Activated naive CD8-positive, alpha-beta T cell treated with anti-CD3 and anti-CD28 coated beads, Interleukin-2, amount 50 U/mL, for 16 hours (primary cell): Measurements from ENCODE around the gene TPP1.

ENCODE experiments used
- DNase-seq: peaks from one replicate; pipeline ENCODE4 v3.0.0-alpha.2; 2020; ENCODE audit warnings: low read depth, low spot score

The TPP1 gene

GRCh38 chr11:6627762-6628241, 8.6 kb upstream of the TPP1 start:
- no peak for DNase-seq

GRCh38 chr11:6626971-6627761, 7.9 kb upstream of the TPP1 start:
- no peak for DNase-seq

GRCh38 chr11:6625832-6626420, 6.7 kb upstream of the TPP1 start:
- no peak for DNase-seq

DNA sequence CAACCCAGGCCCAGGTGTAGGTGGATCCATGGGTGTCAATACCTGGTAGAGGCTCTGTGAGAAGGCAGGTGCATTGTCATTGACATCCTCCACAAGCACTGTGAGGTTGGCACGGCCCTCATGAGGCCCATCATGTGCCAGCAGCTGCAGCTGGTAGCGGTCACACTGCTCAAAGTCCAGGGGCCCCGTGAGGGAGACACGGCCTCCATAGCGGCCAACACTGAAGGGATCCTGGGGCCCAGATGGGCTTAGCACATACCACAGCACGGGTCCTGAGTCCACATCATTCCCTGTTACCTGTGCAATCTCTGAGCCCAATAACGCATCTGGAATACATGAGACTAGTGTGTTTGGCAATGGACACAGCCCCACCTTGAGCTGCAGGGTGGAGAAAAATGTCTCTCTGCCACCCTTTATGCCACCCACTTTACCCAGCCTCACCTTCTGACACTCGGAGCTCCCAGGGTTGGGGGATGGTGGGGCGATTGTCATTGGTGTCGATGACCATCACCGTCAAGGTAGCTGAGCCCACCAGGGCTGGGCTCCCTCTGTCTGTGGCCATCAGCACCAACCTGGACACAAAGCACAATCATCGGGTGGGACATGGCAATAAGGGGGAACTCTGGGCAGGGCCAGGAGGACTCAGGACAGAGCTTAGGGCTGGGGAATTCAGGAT, 6.1 kb upstream of the TPP1 start:
- no peak for DNase-seq

DNA sequence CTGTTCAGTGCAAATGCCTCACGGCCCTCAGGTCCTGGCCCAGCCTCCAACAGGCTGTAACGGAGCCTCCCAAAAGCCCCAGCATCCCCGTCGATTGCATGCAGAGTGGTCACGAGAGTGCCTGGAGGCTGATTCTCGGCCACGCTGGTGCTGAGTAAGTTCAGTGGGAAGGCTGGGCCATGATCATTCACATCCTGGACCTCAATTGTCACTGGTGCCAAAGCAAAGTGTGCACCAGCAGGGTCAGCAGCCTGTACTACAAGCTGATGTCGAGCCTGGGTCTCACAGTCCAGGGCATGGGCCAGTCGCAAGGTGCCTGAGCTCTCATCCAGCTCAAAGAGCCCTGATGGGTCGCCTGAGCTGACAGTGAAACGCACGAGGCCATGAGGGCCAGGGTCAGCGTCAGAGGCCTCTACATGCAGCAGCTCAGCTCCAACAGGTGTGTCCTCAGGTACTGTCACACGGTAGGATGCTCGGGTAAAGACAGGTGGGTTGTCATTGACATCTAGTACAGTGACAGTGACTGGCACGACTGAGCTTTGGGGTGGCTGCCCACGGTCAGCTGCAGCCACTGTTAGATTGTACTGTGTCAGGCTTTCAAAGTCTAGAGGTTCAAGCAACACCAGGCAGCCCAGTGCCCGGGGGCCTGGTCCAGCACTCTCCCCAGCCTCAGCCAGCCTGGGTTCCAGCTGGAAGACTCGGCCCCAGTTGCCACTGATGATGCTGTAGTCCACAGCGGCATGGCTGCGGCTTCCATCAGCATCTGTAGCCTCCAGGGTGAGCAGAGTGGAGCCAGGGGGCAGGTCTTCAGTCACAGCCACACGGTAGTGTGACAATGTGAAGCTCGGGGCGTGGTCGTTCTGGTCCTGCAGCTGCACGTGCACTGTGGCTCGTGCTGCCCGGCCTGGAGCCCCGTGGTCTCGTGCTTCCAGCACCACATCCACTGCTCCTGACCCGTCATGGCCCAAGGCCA, 4.5 kb upstream of the TPP1 start:
- no peak for DNase-seq

DNA sequence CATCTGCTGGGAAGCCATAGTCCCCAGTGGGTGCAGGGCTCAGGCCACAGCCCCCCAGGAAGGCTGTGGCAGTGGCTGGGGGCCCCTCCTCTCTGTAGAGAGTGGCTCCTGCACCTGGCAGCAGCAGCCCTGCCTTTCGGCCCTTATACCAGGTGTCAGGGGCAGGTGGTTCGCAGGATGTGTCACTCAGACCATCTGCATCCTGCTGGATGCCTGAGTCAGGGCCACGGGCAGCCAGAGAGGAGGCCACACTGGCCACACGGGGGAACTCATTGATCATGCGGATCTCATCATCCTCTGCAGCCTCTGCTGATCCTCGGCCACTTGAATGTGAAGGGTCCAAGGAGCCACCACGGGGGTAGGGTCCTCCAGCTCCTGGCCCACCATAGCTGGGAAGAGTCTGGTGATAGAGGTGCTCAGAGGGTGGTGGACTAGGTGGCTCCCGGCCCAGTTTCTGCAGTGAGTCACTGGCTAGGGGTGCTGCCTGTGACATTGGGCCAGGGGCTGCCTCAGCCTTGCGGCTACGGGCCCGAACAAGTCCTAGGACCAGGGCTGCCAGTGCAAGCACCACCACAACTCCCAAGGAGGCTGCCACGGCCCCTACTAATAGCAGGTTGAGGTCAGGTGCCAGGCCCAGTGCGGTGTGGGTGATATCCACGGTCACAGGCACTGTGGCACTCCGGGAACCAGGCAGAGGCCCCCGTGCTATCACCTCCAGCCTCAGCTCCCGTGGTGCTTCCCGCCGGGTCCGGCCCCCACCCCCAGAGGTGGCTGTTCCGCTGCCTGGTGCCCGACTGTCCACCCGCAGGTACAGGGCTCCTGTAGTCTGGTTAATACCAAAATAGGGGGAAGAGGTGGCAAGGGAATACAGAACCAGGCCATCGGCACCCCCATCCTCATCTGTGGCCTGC, 3.3 kb upstream of the TPP1 start:
- no peak for DNase-seq

GRCh38 chr11:6621711-6622211, 2.5 kb upstream of the TPP1 start:
- no peak for DNase-seq

DNA sequence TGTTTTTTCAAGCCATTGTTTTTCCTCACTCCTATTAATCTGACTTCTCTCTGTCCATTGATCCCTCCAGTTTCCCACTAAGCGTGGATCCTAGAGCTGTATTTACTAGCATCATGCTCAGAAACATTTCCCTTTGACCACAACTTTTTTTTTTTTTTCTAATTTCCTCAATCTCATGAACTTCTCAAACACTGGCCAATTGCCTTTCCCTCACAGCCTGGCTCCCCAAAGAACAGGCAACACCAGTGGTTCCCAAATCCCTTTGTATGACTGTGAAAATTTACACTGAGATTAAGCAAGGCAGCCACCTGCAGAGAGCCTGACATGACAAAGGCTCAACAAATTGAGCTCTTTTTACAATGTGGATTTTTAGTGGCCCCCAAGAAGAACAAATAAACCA, 1.4 kb upstream of the TPP1 start:
- no peak for DNase-seq

- peak; percentile 9 for DNase-seq
These were observed 862 bp downstream of the TPP1 start for GRCh38 chr11:6618117-6619003.

DNA sequence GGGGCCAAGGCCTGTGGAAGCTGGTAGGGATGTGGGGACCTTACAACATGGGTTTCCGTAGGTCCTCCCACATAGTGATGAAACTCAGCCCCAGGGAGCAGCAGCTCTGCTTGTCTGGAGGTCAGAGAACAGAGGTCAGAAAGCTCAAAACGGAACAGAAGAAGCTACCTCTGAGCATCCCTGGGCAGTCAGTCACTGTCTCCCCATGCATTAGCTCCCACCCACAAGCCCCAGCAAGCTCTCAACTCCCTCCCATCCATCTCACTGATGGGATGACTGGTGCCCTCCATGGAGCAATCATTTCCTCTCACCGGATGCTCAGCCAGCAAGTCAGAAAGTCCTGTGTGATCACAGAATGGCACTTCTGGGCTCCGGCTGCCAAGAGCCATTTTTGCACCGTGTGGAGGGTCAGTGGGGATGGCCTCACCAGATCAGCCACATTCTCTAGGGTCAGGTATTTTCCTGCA, 1.9 kb downstream of the TPP1 start:
- no peak for DNase-seq

DNA sequence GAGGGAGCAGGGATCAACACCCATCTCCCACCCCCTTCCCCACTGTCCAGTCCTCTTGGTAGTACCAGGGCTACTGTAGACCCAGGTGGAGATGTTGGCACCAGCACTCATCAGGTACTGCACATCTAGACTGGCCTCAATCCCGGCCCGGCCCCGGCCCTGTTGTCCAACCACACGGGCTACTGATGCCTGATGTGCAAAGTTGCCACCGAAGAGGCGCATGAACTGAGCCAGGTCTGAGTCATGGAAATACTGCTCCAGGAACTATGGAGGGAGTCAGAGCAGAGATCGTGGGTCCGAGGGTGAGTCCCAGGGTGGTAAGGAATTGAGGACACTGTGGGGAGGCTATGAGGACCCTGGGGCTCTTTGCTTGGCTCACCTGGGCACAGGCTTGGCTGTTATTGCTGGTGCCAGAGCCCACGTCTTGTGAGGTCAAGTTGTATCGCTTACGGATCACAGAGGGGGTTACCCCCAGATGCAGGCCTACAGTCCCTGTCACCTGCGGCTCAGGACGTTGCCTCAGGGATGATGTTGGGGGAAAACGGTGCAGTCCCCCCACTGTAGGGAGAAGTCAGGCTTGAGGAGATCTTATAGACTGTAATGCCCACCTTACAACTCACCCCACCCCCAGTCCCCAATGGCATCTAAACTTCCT, 2.5 kb downstream of the TPP1 start:
- DNase-seq, result no peak

GRCh38 chr11:6615882-6616585, 3.2 kb downstream of the TPP1 start:
- no peak for DNase-seq

DNA sequence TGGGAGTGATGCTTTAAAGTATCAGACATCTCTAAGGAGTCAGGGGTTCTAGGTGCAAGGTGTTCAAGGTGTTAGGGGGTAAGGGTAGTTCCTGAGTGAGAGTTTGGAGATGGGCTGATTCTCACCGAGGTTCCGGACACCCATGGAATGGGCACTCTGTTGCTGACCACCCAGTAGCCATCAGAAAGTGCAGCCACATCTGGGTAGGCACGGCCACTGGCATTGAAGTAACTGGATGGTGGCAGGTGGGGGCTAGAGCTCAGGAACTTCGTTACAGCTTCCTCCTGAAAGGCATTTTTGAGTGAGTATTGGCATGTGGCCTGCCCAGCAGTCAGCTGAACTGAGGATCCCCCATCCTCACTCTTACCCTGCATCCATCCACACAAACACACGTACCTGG, 4.2 kb downstream of the TPP1 start:
- no peak for DNase-seq

GRCh38 chr11:6614446-6614845, 4.8 kb downstream of the TPP1 start:
- no peak for DNase-seq

GRCh38 chr11:6613496-6613895, 5.7 kb downstream of the TPP1 start:
- no peak for DNase-seq

DNA sequence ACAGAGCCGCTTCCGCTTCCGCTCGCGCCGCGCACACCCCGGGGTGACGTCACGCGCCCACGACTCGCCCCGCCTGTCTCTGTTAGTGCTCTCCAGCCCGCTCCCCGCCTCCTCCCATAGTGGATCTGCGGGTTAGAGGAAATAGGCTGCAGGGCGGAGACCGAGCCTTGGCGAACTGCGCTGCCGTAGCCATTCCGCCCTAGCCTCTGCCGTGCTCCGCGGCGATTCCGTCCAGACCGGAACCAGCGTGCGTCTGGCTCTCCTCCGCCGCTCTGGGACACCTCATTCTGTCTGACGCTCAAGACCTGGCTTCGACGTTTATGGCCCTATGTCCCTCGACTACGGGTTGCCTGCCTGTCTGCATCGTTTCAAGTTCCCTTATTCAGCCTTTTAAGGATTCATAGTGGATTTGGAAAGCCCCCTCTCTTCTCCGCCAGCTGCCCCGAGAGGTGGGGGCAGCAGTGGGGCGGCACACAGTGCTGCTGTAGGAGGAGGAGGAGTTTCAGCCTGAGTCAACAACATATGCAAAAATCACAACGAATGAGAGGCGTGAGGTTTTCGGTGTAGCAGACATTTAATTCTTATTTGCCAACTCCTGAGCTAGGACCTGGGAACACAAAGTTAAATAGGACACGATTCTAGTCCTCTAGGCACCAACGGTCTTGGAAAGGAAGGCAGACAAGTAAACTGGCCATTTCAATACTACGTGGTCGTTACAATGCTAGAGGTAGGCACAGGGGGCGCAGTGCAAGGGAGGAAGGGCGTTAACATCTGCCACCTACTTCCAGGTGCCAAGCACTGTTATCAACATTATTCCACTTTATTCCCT, 6.8 kb downstream of the TPP1 start, which contains the start of gene TAF10:
TSS of gene TAF10 (minus strand) at position 4 of the 829 bp plus-strand sequence. CDS start 27 bp downstream, outside the sequence.
- DNase-seq, result peak; percentile 78

DNA sequence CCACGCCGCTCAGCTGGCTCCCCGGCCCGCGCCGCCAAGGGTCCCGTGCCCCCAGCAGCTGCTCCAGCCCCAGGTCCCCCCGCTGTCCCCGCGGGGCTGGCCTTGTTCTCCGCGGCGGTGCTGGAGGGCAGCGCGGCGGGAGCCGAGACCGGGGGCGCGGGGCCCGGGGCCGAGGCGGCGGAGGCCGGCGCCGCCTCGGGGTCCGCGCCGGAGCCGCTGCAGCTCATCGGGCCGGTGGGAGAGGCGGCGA, 7.3 kb downstream of the TPP1 start:
- no peak for DNase-seq
